ENCODE measurements around the gene GIMAP4.

DNA sequence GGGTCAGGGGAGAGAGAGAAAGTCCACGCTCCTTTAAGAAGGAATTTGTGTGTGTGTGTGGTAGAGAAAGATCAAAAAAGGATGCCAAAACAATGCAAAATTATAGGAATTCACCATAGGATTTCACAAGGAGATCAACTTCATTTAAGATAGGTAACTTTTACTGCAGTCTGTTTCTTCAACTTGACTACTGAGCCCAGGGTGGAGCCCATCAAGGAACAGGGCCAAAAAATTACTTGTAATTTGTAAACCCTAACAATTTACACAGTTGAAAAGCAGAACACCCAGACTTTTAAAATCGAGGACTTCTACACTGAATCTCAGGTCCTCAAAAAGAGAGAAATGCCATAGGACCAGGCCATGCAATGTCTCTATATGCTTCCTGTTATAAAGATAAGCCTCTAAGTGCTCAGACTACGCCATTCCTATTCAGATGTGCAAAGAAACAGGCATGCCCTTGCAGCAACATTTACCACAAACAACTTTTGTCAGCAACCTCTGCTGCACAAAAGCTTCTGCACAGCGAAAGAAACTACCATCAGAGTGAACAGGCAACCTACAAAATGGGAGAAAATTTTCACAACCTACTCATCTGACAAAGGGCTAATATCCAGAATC, 10.6 kb upstream of the GIMAP4 start:
- TF ChIP-seq, protein P1, sequence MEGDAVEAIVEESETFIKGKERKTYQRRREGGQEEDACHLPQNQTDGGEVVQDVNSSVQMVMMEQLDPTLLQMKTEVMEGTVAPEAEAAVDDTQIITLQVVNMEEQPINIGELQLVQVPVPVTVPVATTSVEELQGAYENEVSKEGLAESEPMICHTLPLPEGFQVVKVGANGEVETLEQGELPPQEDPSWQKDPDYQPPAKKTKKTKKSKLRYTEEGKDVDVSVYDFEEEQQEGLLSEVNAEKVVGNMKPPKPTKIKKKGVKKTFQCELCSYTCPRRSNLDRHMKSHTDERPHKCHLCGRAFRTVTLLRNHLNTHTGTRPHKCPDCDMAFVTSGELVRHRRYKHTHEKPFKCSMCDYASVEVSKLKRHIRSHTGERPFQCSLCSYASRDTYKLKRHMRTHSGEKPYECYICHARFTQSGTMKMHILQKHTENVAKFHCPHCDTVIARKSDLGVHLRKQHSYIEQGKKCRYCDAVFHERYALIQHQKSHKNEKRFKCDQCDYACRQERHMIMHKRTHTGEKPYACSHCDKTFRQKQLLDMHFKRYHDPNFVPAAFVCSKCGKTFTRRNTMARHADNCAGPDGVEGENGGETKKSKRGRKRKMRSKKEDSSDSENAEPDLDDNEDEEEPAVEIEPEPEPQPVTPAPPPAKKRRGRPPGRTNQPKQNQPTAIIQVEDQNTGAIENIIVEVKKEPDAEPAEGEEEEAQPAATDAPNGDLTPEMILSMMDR (IDR thresholded peaks at IDR 0.05): no peak
- TF ChIP-seq POLR2A (IDR thresholded peaks at IDR 0.05): no peak
